ENCODE results near the gene SLC38A10.

GRCh38 chr17:81305051-81305630 lies 10.0 kb upstream of the SLC38A10 start:
- TF ChIP-seq CTCF (IDR thresholded peaks at IDR 0.05 in 2 of 3, conservative IDR thresholded peaks at IDR 0.05 in 1 of 3; ENCODE audit: borderline replicate concordance in 1 of 3, insufficient read depth in 1 of 3, low read depth in 2 of 3, low read length in 2 of 3) (no peak), EZH2phosphoT487 (IDR thresholded peaks at IDR 0.05; ENCODE audit: borderline replicate concordance) (no peak), SIN3A (IDR thresholded peaks at IDR 0.05; ENCODE audit: low read depth) (no peak)
